Immature natural killer cell (primary cell): ENCODE measurements around the gene CDH22. TPM values are rescaled to one million over a fixed set of nuclear protein-coding genes. Genes with fewer than 3 reads are reported as not detected.

Source experiments
- DNase-seq, 3 donors: peaks; one replicate each; pipeline ENCODE4 v3.0.0; 2022; ENCODE audit warnings: mixed read lengths in 1 of 3
- H3K27ac Mint-ChIP-seq, 6 donors: one replicate each; pipeline ENCODE4 v1.8.0; 2020; ENCODE audit warnings: mixed read lengths in 6 of 6, mild to moderate bottlenecking in 5 of 6, inconsistent platforms in 4 of 6, moderate library complexity in 3 of 6
- H3K27me3 Mint-ChIP-seq, 3 donors: one replicate each; pipeline ENCODE4 v1.8.0; 2020 to 2021; ENCODE audit warnings: low read depth in 3 of 3, mild to moderate bottlenecking in 3 of 3, mixed read lengths in 3 of 3, moderate library complexity in 3 of 3, inconsistent platforms in 1 of 3
- H3K36me3 Mint-ChIP-seq, 3 donors: one replicate each; pipeline ENCODE4 v1.8.0; 2020; ENCODE audit warnings: mixed read lengths in 3 of 3, inconsistent platforms in 2 of 3, mild to moderate bottlenecking in 2 of 3
- H3K4me1 Mint-ChIP-seq, 2 donors: one replicate each; pipeline ENCODE4 v1.8.0; 2020; ENCODE audit warnings: inconsistent platforms in 2 of 2, mild to moderate bottlenecking in 2 of 2, mixed read lengths in 2 of 2, moderate library complexity in 1 of 2
- H3K4me3 Mint-ChIP-seq, 5 donors: one replicate each; pipeline ENCODE4 v1.8.0; 2020; ENCODE audit warnings: mild to moderate bottlenecking in 5 of 5, mixed read lengths in 5 of 5, inconsistent platforms in 3 of 5, moderate library complexity in 3 of 5
- H3K9me3 Mint-ChIP-seq, 6 donors: one replicate each; pipeline ENCODE4 v1.8.0; 2020; ENCODE audit warnings: mild to moderate bottlenecking in 6 of 6, mixed read lengths in 6 of 6, inconsistent platforms in 4 of 6, moderate library complexity in 3 of 6
- polyA plus RNA-seq, 3 donors: library from polyadenylated mRNA; unstranded; fragments of 300-500 nt; fragmentation: Illumina TruSeq; gene quantifications; one replicate each; pipeline ENCODE4 v1.2.3, GENCODE V29; 2021

The CDH22 gene
- polyA plus RNA-seq, 3 donors from 2014 or later = not detected

GRCh38 chr20:46210672-46211330, 97.5 kb downstream of the CDH22 start:
- Mint-ChIP-seq H3K27me3 (peaks cover 9 to 16% (median 14%) of the 10 kb centered on the region in 3 donors), H3K4me1 (no peaks in the 10 kb centered on the region)

GRCh38 chr20:46209930-46210671, 98.2 kb downstream of the CDH22 start:
- Mint-ChIP-seq H3K4me1 (no peaks in the 10 kb centered on the region), H3K4me3 (no peak overlapping the region), H3K9me3 (no peaks in the 10 kb centered on the region), H3K27ac (no peak overlapping the region), H3K27me3 (peaks cover 9 to 18% (median 14%) of the 10 kb centered on the region in 3 donors), H3K36me3 (no peaks in the 10 kb centered on the region)
- DNase-seq = no peak

More at GRCh38 chr20:46210672-46211330, 97.5 kb downstream of the CDH22 start:
- no peaks in the 10 kb centered on the region for H3K36me3 Mint-ChIP-seq
- H3K9me3 Mint-ChIP-seq = no peaks in the 10 kb centered on the region
- H3K27ac Mint-ChIP-seq = no peak overlapping the region
- H3K4me3 Mint-ChIP-seq = no peak overlapping the region
- DNase-seq = no peak

- no peak overlapping the region for H3K4me3 Mint-ChIP-seq
- H3K27ac Mint-ChIP-seq = peak overlapping the region in 1 of 6 donors; percentile 33
- peaks cover 11 to 22% (median 17%) of the 10 kb centered on the region in 3 donors for H3K27me3 Mint-ChIP-seq
- no peaks in the 10 kb centered on the region for H3K36me3 Mint-ChIP-seq
- no peak for DNase-seq
- no peaks in the 10 kb centered on the region for H3K9me3 Mint-ChIP-seq
- H3K4me1 Mint-ChIP-seq = peaks cover 0 to 6% of the 10 kb centered on the region in 2 donors
Measured at GRCh38 chr20:46207793-46208192, 100.5 kb downstream of the CDH22 start.

- Mint-ChIP-seq H3K9me3 (no peaks in the 10 kb centered on the region), H3K27ac (no peak overlapping the region), H3K4me3 (no peak overlapping the region), H3K27me3 (peaks cover 9 to 20% (median 15%) of the 10 kb centered on the region in 3 donors), H3K4me1 (peaks cover 0 to 6% of the 10 kb centered on the region in 2 donors), H3K36me3 (no peaks in the 10 kb centered on the region)
- no peak for DNase-seq
Measured at GRCh38 chr20:46206992-46207549, 101.2 kb downstream of the CDH22 start.

- Mint-ChIP-seq H3K9me3 (peaks cover 0 to 3% (median 0%) of the 10 kb centered on the region in 6 donors), H3K4me3 (no peak overlapping the region), H3K4me1 (peaks cover 0 to 6% of the 10 kb centered on the region in 2 donors), H3K27ac (no peak overlapping the region), H3K36me3 (no peaks in the 10 kb centered on the region), H3K27me3 (peaks cover 12 to 21% (median 14%) of the 10 kb centered on the region in 3 donors)
- DNase-seq = no peak
Measured at GRCh38 chr20:46206025-46206424, 102.3 kb downstream of the CDH22 start.

- H3K4me3 Mint-ChIP-seq = no peak overlapping the region
- no peaks in the 10 kb centered on the region for H3K36me3 Mint-ChIP-seq
- H3K27me3 Mint-ChIP-seq = peaks cover 12 to 21% (median 12%) of the 10 kb centered on the region in 3 donors
- no peak overlapping the region for H3K27ac Mint-ChIP-seq
- H3K4me1 Mint-ChIP-seq = peaks cover 0 to 6% of the 10 kb centered on the region in 2 donors
- no peak for DNase-seq
- peaks cover 0 to 3% (median 0%) of the 10 kb centered on the region in 6 donors for H3K9me3 Mint-ChIP-seq
Measured at GRCh38 chr20:46205349-46205748, 102.9 kb downstream of the CDH22 start.

GRCh38 chr20:46204594-46205186, 103.6 kb downstream of the CDH22 start:
- Mint-ChIP-seq H3K36me3 (no peaks in the 10 kb centered on the region), H3K9me3 (peaks cover 0 to 3% (median 0%) of the 10 kb centered on the region in 6 donors), H3K27me3 (peaks cover 10 to 21% (median 12%) of the 10 kb centered on the region in 3 donors), H3K27ac (no peak overlapping the region), H3K4me3 (no peak overlapping the region), H3K4me1 (peaks cover 0 to 6% of the 10 kb centered on the region in 2 donors)
- no peak for DNase-seq

GRCh38 chr20:46203510-46203837, 104.8 kb downstream of the CDH22 start:
- Mint-ChIP-seq H3K9me3 (peaks cover 0 to 3% (median 0%) of the 10 kb centered on the region in 6 donors), H3K27me3 (peaks cover 9 to 24% (median 11%) of the 10 kb centered on the region in 3 donors), H3K4me1 (peaks cover 2 to 11% of the 10 kb centered on the region in 2 donors), H3K27ac (no peak overlapping the region), H3K36me3 (no peaks in the 10 kb centered on the region), H3K4me3 (no peak overlapping the region)
- DNase-seq = no peak

GRCh38 chr20:46202766-46203509, 105.4 kb downstream of the CDH22 start:
- Mint-ChIP-seq H3K4me3 (no peak overlapping the region), H3K4me1 (peaks cover 2 to 11% of the 10 kb centered on the region in 2 donors), H3K36me3 (no peaks in the 10 kb centered on the region), H3K27ac (no peak overlapping the region), H3K27me3 (peaks cover 11 to 24% (median 11%) of the 10 kb centered on the region in 3 donors), H3K9me3 (peaks cover 0 to 3% (median 0%) of the 10 kb centered on the region in 6 donors)
- no peak for DNase-seq

- peaks cover 11 to 21% (median 13%) of the 10 kb centered on the region in 3 donors for H3K27me3 Mint-ChIP-seq
- H3K4me3 Mint-ChIP-seq = no peak overlapping the region
- DNase-seq = no peak
- no peak overlapping the region for H3K27ac Mint-ChIP-seq
- no peaks in the 10 kb centered on the region for H3K36me3 Mint-ChIP-seq
- peaks cover 0 to 3% (median 0%) of the 10 kb centered on the region in 6 donors for H3K9me3 Mint-ChIP-seq
- H3K4me1 Mint-ChIP-seq = peaks cover 2 to 11% of the 10 kb centered on the region in 2 donors
Measured at GRCh38 chr20:46200582-46201570, 107.4 kb downstream of the CDH22 start.

- Mint-ChIP-seq H3K27me3 (peaks cover 9 to 25% (median 9%) of the 10 kb centered on the region in 3 donors), H3K27ac (no peak overlapping the region), H3K36me3 (no peaks in the 10 kb centered on the region), H3K4me3 (no peak overlapping the region), H3K4me1 (peaks cover 2 to 5% of the 10 kb centered on the region in 2 donors), H3K9me3 (peaks cover 0 to 3% (median 0%) of the 10 kb centered on the region in 6 donors)
- no peak for DNase-seq
Measured at GRCh38 chr20:46199198-46199597, 109.1 kb downstream of the CDH22 start.

- Mint-ChIP-seq H3K4me3 (no peak overlapping the region), H3K27me3 (peaks cover 8 to 17% (median 9%) of the 10 kb centered on the region in 3 donors), H3K9me3 (peaks cover 0 to 3% (median 0%) of the 10 kb centered on the region in 6 donors), H3K4me1 (peaks cover 2 to 5% of the 10 kb centered on the region in 2 donors), H3K36me3 (no peaks in the 10 kb centered on the region), H3K27ac (no peak overlapping the region)
- DNase-seq = no peak
Measured at GRCh38 chr20:46196990-46197389, 111.3 kb downstream of the CDH22 start.
